ENCODE measurements around the gene XYLT1. TPM values are rescaled to one million over a fixed set of nuclear protein-coding genes. Genes with fewer than 3 reads are reported as not detected.

Gene XYLT1
- total RNA-seq, 2 experiments from 2014 or later: 59.4 to 60.4 TPM

DNA sequence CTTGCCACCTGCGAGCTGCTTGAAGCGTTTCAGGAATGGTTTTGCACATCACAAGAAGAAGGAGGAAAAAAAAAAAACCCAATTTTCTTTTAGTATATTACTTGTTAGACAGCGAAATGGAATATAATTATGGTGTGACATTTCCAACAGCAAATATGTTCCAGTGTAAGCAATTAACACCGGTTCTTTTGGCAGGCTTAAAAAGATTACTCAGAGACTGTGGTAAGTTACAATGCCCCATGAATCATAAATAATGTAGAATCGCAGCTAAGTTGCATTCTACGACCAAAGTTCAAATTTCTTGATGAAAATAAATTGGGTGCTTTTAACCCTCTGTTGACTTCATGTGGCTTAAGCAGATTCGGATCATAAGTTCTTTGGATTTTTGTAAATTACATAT lies 245.2 kb downstream of the XYLT1 start:
- peak overlapping the region; percentile 83 for H3K27ac Mint-ChIP-seq
- DNase-seq (no peak), ATAC-seq (no peak)
- no peaks in the 10 kb centered on the region for H3K9me3 Mint-ChIP-seq (ENCODE audit: insufficient read depth)
- no peaks in the 10 kb centered on the region for H3K27me3 Mint-ChIP-seq (ENCODE audit: low read depth)
- POLR2A ChIA-PET: interaction anchor here (0.6 to 0.8 kb wide), 2 partner anchors 73 to 243 kb away, joined by 3 read pairs; no protein-coding TSS in a partner anchor
- peaks cover 64% of the 10 kb centered on the region for H3K4me1 Mint-ChIP-seq (ENCODE audit: low read depth)
- H3K36me3 Mint-ChIP-seq (ENCODE audit: low read depth): peaks cover 78% of the 10 kb centered on the region
- CTCF ChIA-PET: interaction anchor here (0.6 kb wide), 1 partner anchor 242 kb away, joined by 3 read pairs; no protein-coding TSS in a partner anchor
- no peak overlapping the region for H3K4me3 Mint-ChIP-seq

DNA sequence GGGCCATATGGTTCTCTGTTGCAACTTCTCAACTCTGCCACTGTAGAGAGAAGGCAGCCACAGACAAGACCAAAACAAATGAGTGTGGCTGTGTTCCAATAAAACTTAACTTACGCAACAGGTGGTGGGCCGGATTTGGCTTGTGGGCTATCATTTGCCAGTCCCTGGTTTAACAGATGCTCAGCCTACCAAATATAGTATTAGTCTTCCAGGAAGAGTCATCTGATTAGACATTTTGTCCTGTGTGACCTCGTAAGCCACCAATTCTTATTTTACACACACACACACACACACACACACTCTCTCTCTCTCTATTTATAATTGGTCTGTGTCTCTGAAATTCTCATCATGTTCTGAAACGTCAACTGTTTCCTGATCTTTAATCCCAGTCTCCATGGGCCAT lies 245.9 kb downstream of the XYLT1 start:
- ChIA-PET POLR2A (interaction anchor here (0.8 kb wide), 1 partner anchor 73 kb away, joined by 3 read pairs; no protein-coding TSS in a partner anchor), CTCF (interaction anchor here (0.6 to 1.4 kb wide), 4 partner anchors 10 to 355 kb away, joined by 3 read pairs; no protein-coding TSS in a partner anchor)
- peak overlapping the region; percentile 83 for H3K27ac Mint-ChIP-seq
- peaks cover 65% of the 10 kb centered on the region for H3K4me1 Mint-ChIP-seq (ENCODE audit: low read depth)
- DNase-seq (peak; percentile 79), ATAC-seq (peak; percentile 89)
- H3K27me3 Mint-ChIP-seq (ENCODE audit: low read depth): no peaks in the 10 kb centered on the region
- H3K36me3 Mint-ChIP-seq (ENCODE audit: low read depth): peaks cover 75% of the 10 kb centered on the region
- H3K9me3 Mint-ChIP-seq (ENCODE audit: insufficient read depth): no peaks in the 10 kb centered on the region
- peak overlapping the region; percentile 36 for H3K4me3 Mint-ChIP-seq

DNA sequence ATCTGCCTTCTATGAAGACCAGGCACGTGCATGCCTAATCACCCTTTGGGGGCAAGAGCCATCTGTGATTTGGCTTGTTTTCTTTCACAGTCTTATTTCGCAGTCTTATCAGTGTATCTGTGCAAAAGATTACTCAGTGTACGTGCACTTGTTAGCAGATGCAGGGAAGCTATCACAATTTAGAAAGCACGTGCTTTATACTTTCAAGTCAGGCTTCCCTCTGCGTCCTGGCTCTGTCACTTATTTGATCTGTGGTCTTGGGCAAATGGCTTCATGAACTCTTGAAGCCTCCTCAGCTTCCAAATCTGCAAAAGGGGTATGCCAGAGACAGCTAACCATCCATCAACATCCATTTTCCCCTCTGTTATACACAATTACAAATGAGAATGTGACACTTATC lies 246.4 kb downstream of the XYLT1 start:
- Mint-ChIP-seq H3K36me3 (ENCODE audit: low read depth) (peaks cover 78% of the 10 kb centered on the region), H3K4me1 (ENCODE audit: low read depth) (peaks cover 68% of the 10 kb centered on the region), H3K9me3 (ENCODE audit: insufficient read depth) (no peaks in the 10 kb centered on the region), H3K27me3 (ENCODE audit: low read depth) (no peaks in the 10 kb centered on the region), H3K27ac (peak overlapping the region; percentile 83), H3K4me3 (no peak overlapping the region)
- no peak for ATAC-seq
- DNase-seq: no peak
- ChIA-PET CTCF (interaction anchor here (0.9 to 1.4 kb wide), 4 partner anchors 9 to 355 kb away, joined by 3 to 5 read pairs (median 3); no protein-coding TSS in a partner anchor), POLR2A (no interaction called here)

DNA sequence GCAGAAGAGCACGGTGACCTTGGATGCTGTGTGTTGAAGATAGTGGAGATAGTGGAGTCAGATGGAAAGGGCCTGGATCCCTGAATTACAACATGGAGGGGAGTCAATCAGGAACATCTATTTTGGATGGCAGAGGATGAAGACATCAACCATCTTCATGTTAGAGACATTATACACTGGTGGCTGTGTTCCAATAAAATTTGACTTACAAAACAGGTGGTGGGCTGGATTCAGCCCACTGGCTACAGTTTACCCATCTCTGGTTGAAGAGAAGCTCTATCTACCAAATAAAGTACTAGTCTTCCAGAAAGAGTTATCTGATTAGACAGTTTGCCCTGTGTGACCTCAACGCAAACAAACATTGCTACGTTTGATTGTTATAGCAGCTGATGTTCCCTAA lies 247.2 kb downstream of the XYLT1 start:
- Mint-ChIP-seq H3K4me3 (no peak overlapping the region), H3K9me3 (ENCODE audit: insufficient read depth) (no peaks in the 10 kb centered on the region), H3K36me3 (ENCODE audit: low read depth) (peaks cover 76% of the 10 kb centered on the region), H3K27ac (peak overlapping the region; percentile 23), H3K27me3 (ENCODE audit: low read depth) (no peaks in the 10 kb centered on the region), H3K4me1 (ENCODE audit: low read depth) (peaks cover 64% of the 10 kb centered on the region)
- no peak for DNase-seq
- CTCF ChIA-PET: interaction anchor here (0.8 to 1.4 kb wide), 5 partner anchors 8 to 363 kb away, joined by 3 to 5 read pairs (median 3); no protein-coding TSS in a partner anchor
- POLR2A ChIA-PET: no interaction called here
- ATAC-seq: no peak

DNA sequence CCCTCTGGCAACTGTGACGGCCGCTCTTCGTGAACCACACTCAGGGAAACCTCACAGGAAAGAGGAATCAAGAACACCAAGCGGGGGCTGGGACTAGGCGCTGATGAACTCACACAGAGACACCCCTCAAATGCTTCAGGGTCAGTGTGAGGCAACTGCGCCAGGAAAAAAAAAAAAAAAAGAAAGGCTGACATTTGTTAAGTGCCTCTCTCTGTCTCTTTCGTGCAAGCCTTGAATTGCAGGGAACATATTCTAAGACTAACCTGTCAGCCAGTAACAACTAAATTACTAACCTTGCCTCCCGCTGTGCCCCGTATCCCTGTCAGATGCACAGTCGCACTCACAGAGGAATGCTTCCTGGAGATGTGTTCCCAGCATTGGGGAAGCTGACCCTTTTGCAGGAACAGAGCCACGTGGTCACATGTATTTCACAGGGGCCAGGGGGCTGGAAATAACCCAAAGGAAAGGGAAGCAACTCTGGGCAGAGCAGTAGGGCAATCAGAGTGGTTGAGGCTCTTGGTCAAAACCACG lies 247.8 kb downstream of the XYLT1 start:
- ChIA-PET POLR2A (no interaction called here), CTCF (interaction anchor here (0.8 kb wide), 1 partner anchor 362 kb away, joined by 3 read pairs; no protein-coding TSS in a partner anchor)
- ATAC-seq: no peak
- Mint-ChIP-seq H3K4me3 (no peak overlapping the region), H3K9me3 (ENCODE audit: insufficient read depth) (no peaks in the 10 kb centered on the region), H3K27ac (no peak overlapping the region), H3K4me1 (ENCODE audit: low read depth) (peaks cover 64% of the 10 kb centered on the region), H3K27me3 (ENCODE audit: low read depth) (no peaks in the 10 kb centered on the region), H3K36me3 (ENCODE audit: low read depth) (peaks cover 76% of the 10 kb centered on the region)
- DNase-seq: no peak

DNA sequence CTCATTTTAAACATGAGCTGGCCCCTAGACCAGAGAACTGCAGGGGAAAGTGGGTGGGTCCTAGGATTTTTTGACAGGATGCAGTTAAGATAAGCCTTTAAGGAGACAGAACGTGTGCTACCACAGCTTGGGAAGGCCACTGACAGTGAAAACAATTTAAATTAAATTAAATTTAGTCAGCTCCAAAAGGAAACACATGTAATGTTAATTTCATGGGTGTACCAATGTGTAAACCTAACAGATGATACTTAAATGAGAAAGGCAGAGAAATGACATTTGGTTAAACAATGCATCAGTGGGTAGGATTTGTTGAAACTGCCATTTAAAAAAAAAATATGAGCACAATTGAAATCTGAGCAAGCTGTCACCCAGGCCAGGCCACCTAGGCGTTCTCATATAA lies 250.8 kb downstream of the XYLT1 start:
- ATAC-seq (no peak), DNase-seq (no peak)
- peaks cover 74% of the 10 kb centered on the region for H3K36me3 Mint-ChIP-seq (ENCODE audit: low read depth)
- no peaks in the 10 kb centered on the region for H3K27me3 Mint-ChIP-seq (ENCODE audit: low read depth)
- ChIA-PET POLR2A (interaction anchor here (0.6 kb wide), 1 partner anchor 83 kb away, joined by 6 read pairs; no protein-coding TSS in a partner anchor), CTCF (interaction anchor here (0.6 to 1.2 kb wide), 2 partner anchors 16 to 268 kb away, joined by 3 read pairs; no protein-coding TSS in a partner anchor)
- no peak overlapping the region for H3K27ac Mint-ChIP-seq
- H3K4me1 Mint-ChIP-seq (ENCODE audit: low read depth): peaks cover 39% of the 10 kb centered on the region
- no peak overlapping the region for H3K4me3 Mint-ChIP-seq
- no peaks in the 10 kb centered on the region for H3K9me3 Mint-ChIP-seq (ENCODE audit: insufficient read depth)

DNA sequence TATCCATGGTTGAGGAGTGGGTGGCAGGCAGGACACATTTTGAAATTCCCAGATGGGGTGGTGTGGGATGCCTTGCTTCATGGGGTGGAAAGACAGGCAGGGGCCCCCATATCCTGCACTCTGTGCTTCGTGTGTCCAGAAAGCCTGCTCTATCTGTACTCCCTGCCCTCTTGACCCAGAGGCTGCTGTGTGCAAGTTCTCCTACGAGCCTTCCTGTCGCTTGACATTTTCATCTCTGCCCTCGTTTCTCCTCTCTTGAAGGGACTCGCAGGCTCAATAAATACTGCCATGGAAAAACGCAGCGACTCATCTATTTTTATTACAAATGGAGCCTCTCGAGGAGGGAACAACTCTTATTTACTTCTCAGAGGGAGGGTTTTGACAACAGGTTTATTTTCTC lies 254.8 kb downstream of the XYLT1 start:
- Mint-ChIP-seq H3K27ac (peak overlapping the region; percentile 44), H3K36me3 (ENCODE audit: low read depth) (peaks cover 67% of the 10 kb centered on the region), H3K27me3 (ENCODE audit: low read depth) (no peaks in the 10 kb centered on the region), H3K4me1 (ENCODE audit: low read depth) (peaks cover 45% of the 10 kb centered on the region), H3K9me3 (ENCODE audit: insufficient read depth) (peaks cover 3% of the 10 kb centered on the region), H3K4me3 (no peak overlapping the region)
- CTCF ChIA-PET: no interaction called here
- ATAC-seq (no peak), DNase-seq (no peak)
- POLR2A ChIA-PET: no interaction called here

DNA sequence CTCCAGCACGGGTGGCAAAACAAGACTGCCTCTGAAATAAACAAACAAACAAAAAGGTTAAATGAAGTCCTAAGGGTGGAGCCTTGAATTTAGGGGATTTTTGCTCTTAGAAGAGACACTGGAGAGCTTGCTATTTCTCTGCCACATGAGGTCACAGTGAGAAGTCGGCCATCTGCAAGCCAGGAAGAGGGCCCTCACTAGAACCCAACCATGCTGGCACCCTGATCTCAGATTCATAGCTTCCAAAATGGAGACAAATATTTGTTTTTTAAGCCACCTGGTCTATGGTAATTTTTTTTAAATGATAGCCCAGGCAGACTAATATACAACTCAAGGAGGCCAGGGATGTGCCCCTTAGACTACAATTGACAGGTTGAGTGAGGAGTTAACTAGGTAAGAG lies 255.5 kb downstream of the XYLT1 start:
- H3K4me3 Mint-ChIP-seq: no peak overlapping the region
- peaks cover 45% of the 10 kb centered on the region for H3K4me1 Mint-ChIP-seq (ENCODE audit: low read depth)
- H3K27me3 Mint-ChIP-seq (ENCODE audit: low read depth): no peaks in the 10 kb centered on the region
- POLR2A ChIA-PET: no interaction called here
- H3K36me3 Mint-ChIP-seq (ENCODE audit: low read depth): peaks cover 62% of the 10 kb centered on the region
- DNase-seq (no peak), ATAC-seq (no peak)
- H3K27ac Mint-ChIP-seq: no peak overlapping the region
- CTCF ChIA-PET: interaction anchor here (1.3 kb wide), 1 partner anchor 9 kb away, joined by 3 read pairs; no protein-coding TSS in a partner anchor
- H3K9me3 Mint-ChIP-seq (ENCODE audit: insufficient read depth): peaks cover 3% of the 10 kb centered on the region

DNA sequence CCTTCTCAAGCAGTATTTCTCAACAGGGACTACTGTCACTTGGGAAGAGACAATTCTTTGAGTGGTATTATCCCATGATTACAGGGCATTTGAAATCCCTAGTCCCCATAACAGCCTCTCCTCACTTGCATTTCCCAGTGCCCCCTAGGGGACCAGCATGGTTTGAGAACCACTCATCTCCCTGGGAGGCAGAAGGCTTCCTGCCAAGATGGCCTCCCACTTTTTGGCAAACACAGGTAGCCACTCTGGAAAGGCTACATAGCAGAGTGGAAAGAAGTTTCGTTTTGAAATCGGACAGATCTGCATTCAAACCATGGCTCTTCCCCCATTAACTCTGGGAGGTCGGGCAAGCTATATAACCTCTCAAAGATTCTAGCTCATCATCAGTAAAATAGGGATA lies 256.8 kb downstream of the XYLT1 start:
- no peak for ATAC-seq
- no peaks in the 10 kb centered on the region for H3K27me3 Mint-ChIP-seq (ENCODE audit: low read depth)
- H3K4me1 Mint-ChIP-seq (ENCODE audit: low read depth): peaks cover 38% of the 10 kb centered on the region
- peaks cover 54% of the 10 kb centered on the region for H3K36me3 Mint-ChIP-seq (ENCODE audit: low read depth)
- POLR2A ChIA-PET: no interaction called here
- CTCF ChIA-PET: interaction anchor here (1.1 to 3.7 kb wide), 4 partner anchors 10 to 254 kb away, joined by 3 to 10 read pairs (median 4); no protein-coding TSS in a partner anchor
- DNase-seq: no peak
- H3K4me3 Mint-ChIP-seq: no peak overlapping the region
- H3K9me3 Mint-ChIP-seq (ENCODE audit: insufficient read depth): peaks cover 3% of the 10 kb centered on the region
- H3K27ac Mint-ChIP-seq: peak overlapping the region; percentile 74

DNA sequence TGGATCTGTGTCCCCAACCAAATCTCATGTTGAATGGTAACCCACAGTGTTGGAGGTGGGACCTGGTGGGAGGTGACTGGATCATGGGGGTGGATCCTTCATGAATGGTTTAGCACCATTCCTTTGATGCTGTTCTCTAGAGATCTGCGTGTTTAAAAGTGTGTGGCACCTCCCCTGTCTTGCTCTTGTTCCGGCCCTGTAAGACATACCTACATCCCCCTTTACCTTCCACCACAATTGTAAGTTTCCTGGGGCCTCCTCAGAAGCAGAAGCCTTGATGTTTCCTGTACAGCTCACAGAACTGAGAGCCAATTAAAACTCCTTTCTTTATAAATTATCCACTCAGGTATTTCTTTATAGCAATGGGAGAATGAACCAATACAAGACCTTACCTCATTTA lies 257.7 kb downstream of the XYLT1 start:
- peaks cover 3% of the 10 kb centered on the region for H3K9me3 Mint-ChIP-seq (ENCODE audit: insufficient read depth)
- DNase-seq (peak; percentile 62), ATAC-seq (peak; percentile 83)
- peak overlapping the region; percentile 74 for H3K27ac Mint-ChIP-seq
- no peak overlapping the region for H3K4me3 Mint-ChIP-seq
- CTCF ChIA-PET: interaction anchor here (0.6 to 3.7 kb wide), 9 partner anchors 11 to 255 kb away, joined by 3 to 10 read pairs (median 4); no protein-coding TSS in a partner anchor
- peaks cover 46% of the 10 kb centered on the region for H3K36me3 Mint-ChIP-seq (ENCODE audit: low read depth)
- peaks cover 38% of the 10 kb centered on the region for H3K4me1 Mint-ChIP-seq (ENCODE audit: low read depth)
- POLR2A ChIA-PET: no interaction called here
- no peaks in the 10 kb centered on the region for H3K27me3 Mint-ChIP-seq (ENCODE audit: low read depth)

DNA sequence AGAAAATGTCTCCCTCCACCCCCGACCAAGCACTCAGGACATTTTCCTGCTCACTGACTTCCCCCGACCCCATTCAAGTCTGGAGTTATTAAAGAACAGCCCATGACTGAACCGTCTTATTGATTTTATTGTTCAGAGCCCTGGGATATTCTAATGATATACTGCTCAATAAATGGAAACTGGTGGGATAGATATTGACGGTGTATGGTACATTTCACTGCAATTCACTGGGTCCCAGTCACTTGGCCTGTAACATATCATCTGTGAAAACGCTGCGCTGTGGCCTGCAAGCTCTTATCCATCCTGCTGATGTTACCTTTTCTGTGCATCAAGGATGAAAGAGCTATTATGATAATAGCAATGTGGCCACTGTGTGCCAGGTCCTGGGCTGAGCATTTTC lies 258.2 kb downstream of the XYLT1 start:
- Mint-ChIP-seq H3K27ac (peak overlapping the region; percentile 74), H3K9me3 (ENCODE audit: insufficient read depth) (peaks cover 3% of the 10 kb centered on the region), H3K36me3 (ENCODE audit: low read depth) (peaks cover 45% of the 10 kb centered on the region), H3K27me3 (ENCODE audit: low read depth) (no peaks in the 10 kb centered on the region), H3K4me3 (no peak overlapping the region), H3K4me1 (ENCODE audit: low read depth) (peaks cover 38% of the 10 kb centered on the region)
- ChIA-PET CTCF (interaction anchor here (0.7 to 3.7 kb wide), 13 partner anchors 12 to 257 kb away, joined by 3 to 10 read pairs (median 3); no protein-coding TSS in a partner anchor), POLR2A (no interaction called here)
- DNase-seq: no peak
- no peak for ATAC-seq

DNA sequence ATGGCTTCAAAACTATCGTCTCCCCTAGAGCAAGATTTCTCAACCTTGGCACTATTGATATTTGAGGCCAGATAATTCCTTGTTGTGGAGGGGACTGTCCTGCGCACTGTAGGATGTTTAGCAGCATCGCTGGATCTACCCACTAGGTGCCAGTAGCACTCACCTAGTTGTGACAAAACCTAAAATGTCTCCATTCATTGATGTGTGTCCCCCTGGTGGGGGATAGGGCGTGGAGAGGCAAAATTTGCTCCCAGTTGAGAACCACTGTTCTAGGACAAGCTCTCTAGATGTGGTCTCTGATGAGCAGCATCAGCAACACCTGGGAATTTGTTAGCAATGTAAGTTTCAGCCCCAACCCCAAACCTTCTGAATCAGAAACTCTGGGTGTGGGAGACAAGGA lies 259.0 kb downstream of the XYLT1 start:
- peaks cover 38% of the 10 kb centered on the region for H3K4me1 Mint-ChIP-seq (ENCODE audit: low read depth)
- peaks cover 3% of the 10 kb centered on the region for H3K9me3 Mint-ChIP-seq (ENCODE audit: insufficient read depth)
- peaks cover 42% of the 10 kb centered on the region for H3K36me3 Mint-ChIP-seq (ENCODE audit: low read depth)
- peak overlapping the region; percentile 19 for H3K27ac Mint-ChIP-seq
- ChIA-PET POLR2A (no interaction called here), CTCF (interaction anchor here (0.7 to 3.7 kb wide), 11 partner anchors 13 to 263 kb away, joined by 3 to 10 read pairs (median 3); no protein-coding TSS in a partner anchor)
- H3K27me3 Mint-ChIP-seq (ENCODE audit: low read depth): no peaks in the 10 kb centered on the region
- ATAC-seq (peak; percentile 71), DNase-seq (peak; percentile 66)
- H3K4me3 Mint-ChIP-seq: no peak overlapping the region

All from activated CD8-positive, alpha-beta T cell treated with anti-CD3 and anti-CD28 coated beads, Interleukin-2, amount 10 ng/mL, durations not matched to agents 7 days and 5 days (primary cell).